Measurements from ENCODE around the gene OPRL1.

OPRL1 gene

DNA sequence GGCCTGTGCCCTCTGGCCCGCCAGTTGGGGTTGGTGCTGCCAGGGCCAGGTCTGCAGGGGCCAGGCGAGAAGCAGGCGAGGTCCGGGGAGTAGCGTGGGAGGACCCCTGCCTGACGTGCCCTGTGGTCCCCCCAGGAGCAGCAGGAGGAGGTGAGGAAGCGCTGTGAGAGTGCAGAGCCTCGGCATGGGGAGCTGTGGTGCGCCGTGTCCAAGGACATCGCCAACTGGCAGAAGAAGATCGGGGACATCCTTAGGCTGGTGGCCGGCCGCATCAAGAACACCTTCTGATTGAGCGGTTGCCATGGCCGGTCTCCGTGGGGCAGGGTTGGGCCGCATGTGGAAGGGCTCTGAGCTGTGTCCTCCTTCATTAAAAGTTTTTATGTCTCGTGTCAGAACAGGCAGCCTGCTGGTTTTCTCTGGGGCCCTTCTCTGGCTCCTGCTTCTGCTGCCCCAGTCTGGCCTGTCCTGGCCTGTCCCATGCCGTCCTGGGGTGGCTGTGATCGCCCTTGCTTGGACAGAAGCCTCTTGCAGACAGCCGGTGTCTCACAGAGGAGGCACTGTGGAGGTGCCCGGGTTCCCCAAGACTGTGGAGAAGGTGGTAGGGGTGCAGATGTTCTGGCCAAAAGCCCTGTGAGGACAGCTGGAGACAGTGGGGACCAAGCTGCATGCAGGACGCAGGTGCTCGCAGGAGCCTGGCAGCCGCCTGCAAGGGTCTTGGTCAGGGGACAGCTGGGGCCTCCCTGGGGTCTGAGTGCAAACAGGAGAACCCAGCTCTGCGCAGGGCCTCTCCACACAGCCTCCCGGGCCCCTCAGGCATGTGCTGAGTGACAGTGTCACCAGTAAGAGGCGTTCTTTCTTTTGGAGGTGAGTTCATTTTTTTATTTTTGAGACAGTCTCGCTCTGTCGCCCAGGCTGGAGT is 46.9 kb upstream of the OPRL1 start:
- Histone ChIP-seq H3K36me3 (ENCODE audit: low read length) (no peaks in the 10 kb centered on the region), H3K4me2 (ENCODE audit: low read depth, low read length, poor library complexity, severe bottlenecking) (no peak overlapping the region), H3K4me3 (ENCODE audit: insufficient read depth, low read length, poor library complexity, severe bottlenecking) (no peak overlapping the region), H3K27ac (ENCODE audit: low read depth, low read length) (no peak overlapping the region), H3K9me3 (ENCODE audit: insufficient read depth, low read length) (no peaks in the 10 kb centered on the region), H3F3A (ENCODE audit: insufficient read depth) (no peaks in the 10 kb centered on the region), H4K20me1 (ENCODE audit: low read depth, low read length) (no peaks in the 10 kb centered on the region), H2AFZ (ENCODE audit: low read depth, low read length, severe bottlenecking) (no peak overlapping the region), H3K27me3 (ENCODE audit: low read length) (no peaks in the 10 kb centered on the region), H3K9me2 (replicated peaks; ENCODE audit: insufficient read depth, low read length) (no peaks in the 10 kb centered on the region), H3K79me2 (ENCODE audit: insufficient read depth, low read length) (no peaks in the 10 kb centered on the region), H3K9ac (ENCODE audit: low read length) (no peak overlapping the region)
- TF ChIP-seq, protein P1, sequence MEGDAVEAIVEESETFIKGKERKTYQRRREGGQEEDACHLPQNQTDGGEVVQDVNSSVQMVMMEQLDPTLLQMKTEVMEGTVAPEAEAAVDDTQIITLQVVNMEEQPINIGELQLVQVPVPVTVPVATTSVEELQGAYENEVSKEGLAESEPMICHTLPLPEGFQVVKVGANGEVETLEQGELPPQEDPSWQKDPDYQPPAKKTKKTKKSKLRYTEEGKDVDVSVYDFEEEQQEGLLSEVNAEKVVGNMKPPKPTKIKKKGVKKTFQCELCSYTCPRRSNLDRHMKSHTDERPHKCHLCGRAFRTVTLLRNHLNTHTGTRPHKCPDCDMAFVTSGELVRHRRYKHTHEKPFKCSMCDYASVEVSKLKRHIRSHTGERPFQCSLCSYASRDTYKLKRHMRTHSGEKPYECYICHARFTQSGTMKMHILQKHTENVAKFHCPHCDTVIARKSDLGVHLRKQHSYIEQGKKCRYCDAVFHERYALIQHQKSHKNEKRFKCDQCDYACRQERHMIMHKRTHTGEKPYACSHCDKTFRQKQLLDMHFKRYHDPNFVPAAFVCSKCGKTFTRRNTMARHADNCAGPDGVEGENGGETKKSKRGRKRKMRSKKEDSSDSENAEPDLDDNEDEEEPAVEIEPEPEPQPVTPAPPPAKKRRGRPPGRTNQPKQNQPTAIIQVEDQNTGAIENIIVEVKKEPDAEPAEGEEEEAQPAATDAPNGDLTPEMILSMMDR (IDR thresholded peaks at IDR 0.05; ENCODE audit: insufficient read depth, low read length, poor library complexity, severe bottlenecking), result no peak
- no peak for TF ChIP-seq EZH2phosphoT487 (conservative IDR thresholded peaks at IDR 0.05; ENCODE audit: low read length)

GRCh38 chr20:64033981-64034493 is 45.8 kb upstream of the OPRL1 start:
- no peaks in the 10 kb centered on the region for H4K20me1 ChIP-seq (ENCODE audit: low read depth, low read length)
- no peaks in the 10 kb centered on the region for H3F3A ChIP-seq (ENCODE audit: insufficient read depth)
- no peak overlapping the region for H3K9ac ChIP-seq (ENCODE audit: low read length)
- H3K36me3 ChIP-seq (ENCODE audit: low read length), result no peaks in the 10 kb centered on the region
- no peak overlapping the region for H3K4me2 ChIP-seq (ENCODE audit: low read depth, low read length, poor library complexity, severe bottlenecking)
- no peaks in the 10 kb centered on the region for H3K9me3 ChIP-seq (ENCODE audit: insufficient read depth, low read length)
- H3K79me2 ChIP-seq (ENCODE audit: insufficient read depth, low read length), result no peaks in the 10 kb centered on the region
- no peak overlapping the region for H3K4me3 ChIP-seq (ENCODE audit: insufficient read depth, low read length, poor library complexity, severe bottlenecking)
- H3K27me3 ChIP-seq (ENCODE audit: low read length), result no peaks in the 10 kb centered on the region
- no peak for TF ChIP-seq EZH2phosphoT487 (conservative IDR thresholded peaks at IDR 0.05; ENCODE audit: low read length)
- TF ChIP-seq, protein P1 (IDR thresholded peaks at IDR 0.05; ENCODE audit: insufficient read depth, low read length, poor library complexity, severe bottlenecking), result no peak
- no peak overlapping the region for H3K27ac ChIP-seq (ENCODE audit: low read depth, low read length)
- H3K9me2 ChIP-seq (replicated peaks; ENCODE audit: insufficient read depth, low read length), result no peaks in the 10 kb centered on the region
- no peak overlapping the region for H2AFZ ChIP-seq (ENCODE audit: low read depth, low read length, severe bottlenecking)

DNA sequence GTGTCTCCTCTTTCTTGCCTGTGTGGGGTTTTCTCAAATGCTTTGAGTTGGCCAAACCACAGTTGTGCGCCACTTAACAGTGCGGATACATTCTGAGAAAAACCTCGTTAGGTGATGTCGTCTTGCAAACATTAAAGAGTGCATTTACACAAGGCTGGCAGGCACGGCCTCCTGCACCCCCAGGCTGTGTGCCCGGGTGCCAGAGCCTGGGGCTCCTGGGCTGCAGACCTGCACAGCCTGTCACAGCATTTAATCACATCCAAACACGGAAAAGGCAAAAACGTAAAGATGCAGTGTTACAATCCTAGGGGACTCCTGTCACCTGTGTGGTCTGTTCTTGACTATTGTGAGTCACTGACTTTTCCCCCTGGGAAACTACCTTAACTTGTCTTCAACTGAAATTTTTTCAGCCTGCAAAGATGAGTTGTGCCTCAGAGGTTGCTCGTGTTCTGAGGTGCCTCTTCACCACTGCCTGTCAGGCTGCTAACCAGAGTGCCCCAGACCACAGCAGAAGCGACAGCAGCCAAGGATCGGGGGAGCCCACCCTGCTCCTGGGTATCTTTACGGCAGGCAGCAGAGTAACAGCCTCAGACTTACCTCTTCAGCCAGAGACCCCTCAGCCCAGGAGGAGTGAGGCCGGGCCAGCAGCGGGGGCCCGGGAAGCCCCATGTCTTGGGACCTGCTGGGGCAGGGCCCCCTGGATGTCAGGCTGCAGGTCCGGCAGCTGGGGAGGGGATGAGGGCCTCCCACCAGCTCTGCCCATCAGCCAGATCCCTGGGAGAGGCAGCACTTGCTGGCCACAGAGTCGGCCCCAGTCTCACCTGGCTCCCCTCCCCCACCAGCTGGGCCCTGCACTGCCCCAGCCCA is 44.6 kb upstream of the OPRL1 start:
- Histone ChIP-seq H3K36me3 (ENCODE audit: low read length) (no peaks in the 10 kb centered on the region), H3K9me2 (replicated peaks; ENCODE audit: insufficient read depth, low read length) (no peaks in the 10 kb centered on the region), H4K20me1 (ENCODE audit: low read depth, low read length) (no peaks in the 10 kb centered on the region), H3K27me3 (ENCODE audit: low read length) (no peaks in the 10 kb centered on the region), H3K4me2 (ENCODE audit: low read depth, low read length, poor library complexity, severe bottlenecking) (no peak overlapping the region), H3K79me2 (ENCODE audit: insufficient read depth, low read length) (no peaks in the 10 kb centered on the region), H3K9ac (ENCODE audit: low read length) (no peak overlapping the region), H3K9me3 (ENCODE audit: insufficient read depth, low read length) (no peaks in the 10 kb centered on the region), H3F3A (ENCODE audit: insufficient read depth) (no peaks in the 10 kb centered on the region), H2AFZ (ENCODE audit: low read depth, low read length, severe bottlenecking) (no peak overlapping the region), H3K27ac (ENCODE audit: low read depth, low read length) (no peak overlapping the region), H3K4me3 (ENCODE audit: insufficient read depth, low read length, poor library complexity, severe bottlenecking) (no peak overlapping the region)
- no peak for TF ChIP-seq EZH2phosphoT487 (conservative IDR thresholded peaks at IDR 0.05; ENCODE audit: low read length)
- TF ChIP-seq, protein P1 (IDR thresholded peaks at IDR 0.05; ENCODE audit: insufficient read depth, low read length, poor library complexity, severe bottlenecking), result no peak
